Nephron (organoid): Measurements from ENCODE around the gene DPP3.

Experiments used
- H3K27ac Mint-ChIP-seq, 3 experiments: 2 replicates each; pipeline ENCODE4 v1.8.0; 2020; ENCODE audit warnings: mixed read lengths in 3 of 3, mild to moderate bottlenecking in 2 of 3, moderate library complexity in 1 of 3
- H3K27me3 Mint-ChIP-seq: 2 replicates; pipeline ENCODE4 v1.8.0; 2021; ENCODE audit warnings: low read depth, mild to moderate bottlenecking, moderate library complexity, mixed read lengths
- H3K36me3 Mint-ChIP-seq: 2 replicates; pipeline ENCODE4 v1.8.0; 2020; ENCODE audit warnings: low read depth, mixed read lengths
- H3K4me1 Mint-ChIP-seq: 2 replicates; pipeline ENCODE4 v1.8.0; 2020; ENCODE audit warnings: mixed read lengths
- H3K4me3 Mint-ChIP-seq, 3 experiments: 2 replicates each; pipeline ENCODE4 v1.8.0; 2020; ENCODE audit warnings: mild to moderate bottlenecking in 3 of 3, mixed read lengths in 3 of 3, moderate library complexity in 2 of 3
- H3K9me3 Mint-ChIP-seq: 2 replicates; pipeline ENCODE4 v1.8.0; 2020; ENCODE audit warnings: mixed read lengths
- TF ChIP-seq, protein P1 (sequence below), 3 experiments: fragments of 200-600 bp; sonication (generic); IDR thresholded peaks; one replicate each; pipeline ENCODE4 v1.5.0; 2021; ENCODE audit warnings: antibody characterized with exemption in 3 of 3; ENCODE audit not compliant: unreplicated experiment in 3 of 3

The DPP3 gene

DNA sequence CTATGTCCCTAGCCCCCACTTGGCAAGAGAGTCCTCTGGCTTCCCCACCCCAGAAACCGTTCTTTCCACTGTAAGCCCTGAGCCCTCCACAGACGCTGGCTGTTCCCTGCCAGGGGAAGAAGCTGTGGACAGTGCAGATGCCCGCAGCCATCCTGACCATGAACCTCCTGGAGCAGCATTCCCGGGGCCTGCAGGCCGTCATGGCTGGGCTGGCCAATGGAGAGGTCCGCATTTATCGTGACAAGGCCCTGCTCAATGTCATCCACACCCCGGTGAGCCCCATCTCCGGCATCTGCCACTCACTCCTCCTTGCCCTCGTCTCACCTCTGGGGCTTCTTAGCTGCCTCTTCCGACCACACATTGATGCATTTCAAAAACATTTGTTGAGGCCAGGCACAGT, 43.4 kb downstream of the DPP3 start:
- no peak overlapping the region for H3K4me3 Mint-ChIP-seq
- H3K27ac Mint-ChIP-seq: no peak overlapping the region
- TF ChIP-seq, protein P1, sequence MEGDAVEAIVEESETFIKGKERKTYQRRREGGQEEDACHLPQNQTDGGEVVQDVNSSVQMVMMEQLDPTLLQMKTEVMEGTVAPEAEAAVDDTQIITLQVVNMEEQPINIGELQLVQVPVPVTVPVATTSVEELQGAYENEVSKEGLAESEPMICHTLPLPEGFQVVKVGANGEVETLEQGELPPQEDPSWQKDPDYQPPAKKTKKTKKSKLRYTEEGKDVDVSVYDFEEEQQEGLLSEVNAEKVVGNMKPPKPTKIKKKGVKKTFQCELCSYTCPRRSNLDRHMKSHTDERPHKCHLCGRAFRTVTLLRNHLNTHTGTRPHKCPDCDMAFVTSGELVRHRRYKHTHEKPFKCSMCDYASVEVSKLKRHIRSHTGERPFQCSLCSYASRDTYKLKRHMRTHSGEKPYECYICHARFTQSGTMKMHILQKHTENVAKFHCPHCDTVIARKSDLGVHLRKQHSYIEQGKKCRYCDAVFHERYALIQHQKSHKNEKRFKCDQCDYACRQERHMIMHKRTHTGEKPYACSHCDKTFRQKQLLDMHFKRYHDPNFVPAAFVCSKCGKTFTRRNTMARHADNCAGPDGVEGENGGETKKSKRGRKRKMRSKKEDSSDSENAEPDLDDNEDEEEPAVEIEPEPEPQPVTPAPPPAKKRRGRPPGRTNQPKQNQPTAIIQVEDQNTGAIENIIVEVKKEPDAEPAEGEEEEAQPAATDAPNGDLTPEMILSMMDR (IDR thresholded peaks at IDR 0.05; ENCODE audit: unreplicated experiment in 3 of 3): no peak
- no peaks in the 10 kb centered on the region for H3K9me3 Mint-ChIP-seq
- H3K27me3 Mint-ChIP-seq: peaks cover 3% of the 10 kb centered on the region
- no peaks in the 10 kb centered on the region for H3K4me1 Mint-ChIP-seq
- peaks cover 55% of the 10 kb centered on the region for H3K36me3 Mint-ChIP-seq

DNA sequence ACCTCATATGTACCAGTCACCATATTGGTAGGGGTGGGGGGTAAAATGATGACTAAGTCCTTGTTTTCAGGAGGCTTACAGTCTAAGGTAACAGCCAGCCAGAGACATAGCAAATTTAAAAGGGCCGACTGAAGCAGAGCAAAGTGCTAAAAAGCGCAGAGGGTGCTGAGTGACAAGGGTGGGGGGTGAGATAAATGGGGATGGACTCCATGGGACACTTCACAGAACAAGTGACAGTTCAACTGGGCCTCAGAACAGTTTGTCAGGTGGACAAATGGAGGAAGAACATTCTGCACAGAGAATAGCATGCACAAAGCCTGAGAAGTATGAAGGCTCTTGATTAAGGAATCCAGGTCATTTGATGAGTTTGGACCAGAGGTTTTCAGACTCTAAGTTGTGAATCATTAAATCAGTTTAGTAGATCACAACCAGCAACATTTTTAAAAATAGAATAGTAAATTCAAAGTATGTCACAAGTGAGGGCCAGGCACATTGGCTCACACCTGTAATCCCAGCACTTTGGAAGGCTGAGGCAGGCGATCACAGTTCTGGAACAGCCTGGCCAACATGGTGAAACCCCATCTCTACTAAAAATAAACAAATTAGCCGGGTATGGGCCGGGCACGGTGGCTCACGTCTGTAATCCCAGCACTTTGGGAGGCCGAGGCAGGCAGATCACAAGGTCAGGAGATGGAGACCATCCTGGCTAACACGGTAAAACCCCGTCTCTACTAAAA, 44.2 kb downstream of the DPP3 start:
- H3K27me3 Mint-ChIP-seq: peaks cover 3% of the 10 kb centered on the region
- peaks cover 51% of the 10 kb centered on the region for H3K36me3 Mint-ChIP-seq
- no peak overlapping the region for H3K4me3 Mint-ChIP-seq
- no peaks in the 10 kb centered on the region for H3K4me1 Mint-ChIP-seq
- no peak overlapping the region for H3K27ac Mint-ChIP-seq
- TF ChIP-seq, protein P1 (IDR thresholded peaks at IDR 0.05; ENCODE audit: unreplicated experiment in 3 of 3): no peak
- no peaks in the 10 kb centered on the region for H3K9me3 Mint-ChIP-seq

DNA sequence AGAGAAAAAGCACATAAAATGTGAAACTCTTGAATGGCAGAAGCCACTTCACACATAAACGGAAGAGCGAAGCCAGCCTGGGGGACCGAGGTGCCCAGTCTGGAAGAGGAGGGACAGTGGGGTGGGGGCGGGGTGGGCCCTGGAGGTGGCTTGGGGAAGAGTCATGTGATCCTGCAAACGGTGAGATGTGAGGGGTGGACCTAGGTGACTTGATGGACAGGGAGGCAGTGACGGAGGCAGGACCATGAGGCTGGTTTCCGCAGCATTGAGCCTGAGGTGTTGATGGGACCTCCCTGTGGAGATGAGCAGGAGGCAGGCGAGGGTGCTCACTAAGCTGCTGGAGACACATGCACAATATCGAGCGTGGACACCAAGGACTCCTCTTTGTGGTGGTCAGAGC, 48.8 kb downstream of the DPP3 start:
- TF ChIP-seq, protein P1 (IDR thresholded peaks at IDR 0.05; ENCODE audit: unreplicated experiment in 3 of 3): no peak
- H3K4me1 Mint-ChIP-seq: no peaks in the 10 kb centered on the region

DNA sequence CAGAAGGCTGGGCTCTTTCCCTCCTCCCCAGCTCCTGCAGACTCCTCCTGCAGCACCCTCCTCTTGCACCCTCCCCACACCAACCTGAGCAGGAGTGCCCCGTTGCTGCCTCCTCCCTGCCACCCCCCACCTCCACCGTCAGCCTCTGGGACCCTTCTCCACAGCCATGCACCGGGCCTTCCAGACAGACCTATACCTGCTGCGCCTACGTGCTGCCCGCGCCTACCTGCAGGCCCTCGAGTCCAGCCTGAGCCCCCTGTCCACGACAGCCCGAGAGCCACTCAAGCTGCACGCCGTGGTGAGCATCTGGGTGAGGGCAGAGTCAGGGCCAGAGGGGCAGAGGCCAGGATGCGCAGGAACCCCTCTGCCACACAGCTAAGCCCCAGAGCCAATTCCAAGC, 49.4 kb downstream of the DPP3 start:
- Mint-ChIP-seq H3K4me3 (no peak overlapping the region), H3K9me3 (no peaks in the 10 kb centered on the region), H3K27me3 (no peaks in the 10 kb centered on the region)

More for the DNA sequence above, 48.8 kb downstream of the DPP3 start:
- Mint-ChIP-seq H3K27ac (no peak overlapping the region), H3K4me3 (no peak overlapping the region), H3K9me3 (no peaks in the 10 kb centered on the region), H3K27me3 (no peaks in the 10 kb centered on the region), H3K36me3 (peaks cover 34% of the 10 kb centered on the region)

DNA sequence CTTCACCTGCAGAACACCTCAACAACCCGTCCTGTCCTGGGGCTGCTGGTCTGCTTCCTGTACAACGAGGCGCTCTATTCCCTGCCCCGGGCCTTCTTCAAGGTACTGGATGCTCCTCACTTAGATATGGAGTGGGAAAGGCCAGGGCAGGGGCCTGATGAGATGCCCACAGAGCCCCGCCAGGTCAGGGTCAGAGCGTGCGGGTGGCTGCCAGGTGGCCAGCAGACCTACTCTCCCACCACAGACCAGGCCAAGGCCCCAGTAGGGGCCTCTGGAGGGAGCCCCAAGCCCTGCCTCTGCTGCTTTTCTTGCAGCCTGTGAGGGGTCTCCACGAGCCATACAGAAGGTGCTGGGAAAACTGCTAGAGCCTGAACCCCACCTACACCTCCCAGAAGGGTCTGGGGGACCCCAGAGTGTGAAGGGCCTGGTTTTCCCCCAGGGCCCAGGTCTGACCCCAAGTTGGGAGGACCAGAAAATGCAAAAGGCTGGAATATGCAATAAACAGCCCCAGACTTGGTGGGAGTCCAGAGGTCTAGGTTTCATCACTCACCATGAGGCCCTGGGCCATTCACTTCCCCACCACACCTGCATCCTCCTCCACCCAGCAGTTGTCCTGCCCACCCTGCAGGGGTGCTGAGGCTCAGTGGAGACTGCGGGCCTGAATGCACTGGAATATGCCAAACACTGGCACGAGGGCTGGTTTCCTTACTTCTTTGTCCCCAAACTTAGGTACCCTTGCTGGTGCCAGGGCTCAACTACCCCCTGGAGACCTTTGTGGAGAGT, 50.9 kb downstream of the DPP3 start:
- no peaks in the 10 kb centered on the region for H3K9me3 Mint-ChIP-seq
- TF ChIP-seq, protein P1 (IDR thresholded peaks at IDR 0.05; ENCODE audit: unreplicated experiment in 3 of 3): no peak
- H3K4me3 Mint-ChIP-seq: no peak overlapping the region
- no peaks in the 10 kb centered on the region for H3K4me1 Mint-ChIP-seq
- H3K27me3 Mint-ChIP-seq: no peaks in the 10 kb centered on the region
- peaks cover 37% of the 10 kb centered on the region for H3K36me3 Mint-ChIP-seq
- H3K27ac Mint-ChIP-seq: no peak overlapping the region

More for the DNA sequence above, 49.4 kb downstream of the DPP3 start:
- H3K36me3 Mint-ChIP-seq: peaks cover 30% of the 10 kb centered on the region
- H3K4me1 Mint-ChIP-seq: no peaks in the 10 kb centered on the region
- no peak overlapping the region for H3K27ac Mint-ChIP-seq
- TF ChIP-seq, protein P1 (IDR thresholded peaks at IDR 0.05; ENCODE audit: unreplicated experiment in 3 of 3): no peak
